Activated CD8-positive, alpha-beta memory T cell treated with anti-CD3 and anti-CD28 coated beads, Interleukin-2, amount 50 U/mL, for 24 hours (primary cell): ENCODE results near the gene CDC42EP4.

ENCODE experiments used
- DNase-seq: peaks from one replicate; pipeline ENCODE4 v3.0.0-alpha.2; 2020; ENCODE audit errors: extremely low read depth

The CDC42EP4 gene

GRCh38 chr17:73300392-73300791 lies 11.4 kb downstream of the CDC42EP4 start:
- no peak for DNase-seq

GRCh38 chr17:73297934-73298861 lies 13.6 kb downstream of the CDC42EP4 start:
- DNase-seq: no peak

- DNase-seq: no peak
Measured at GRCh38 chr17:73293480-73293911, 18.3 kb downstream of the CDC42EP4 start.

GRCh38 chr17:73293031-73293430 lies 18.8 kb downstream of the CDC42EP4 start:
- no peak for DNase-seq

- DNase-seq: no peak
Measured at GRCh38 chr17:73292031-73292531, 19.7 kb downstream of the CDC42EP4 start.

GRCh38 chr17:73291260-73291801 lies 20.5 kb downstream of the CDC42EP4 start:
- no peak for DNase-seq

- no peak for DNase-seq
Measured at GRCh38 chr17:73290399-73291259, 21.2 kb downstream of the CDC42EP4 start.

- no peak for DNase-seq
Measured at GRCh38 chr17:73289549-73290254, 22.1 kb downstream of the CDC42EP4 start.

- DNase-seq: no peak
Measured at GRCh38 chr17:73288534-73289302, 23.1 kb downstream of the CDC42EP4 start.

GRCh38 chr17:73286863-73287296 lies 24.9 kb downstream of the CDC42EP4 start:
- DNase-seq: no peak

- no peak for DNase-seq
Measured at GRCh38 chr17:73285916-73286862, 25.6 kb downstream of the CDC42EP4 start.

- no peak for DNase-seq
Measured at GRCh38 chr17:73285603-73285908, 26.2 kb downstream of the CDC42EP4 start.

GRCh38 chr17:73284906-73285602 lies 26.7 kb downstream of the CDC42EP4 start:
- DNase-seq: no peak

GRCh38 chr17:73284354-73284753 lies 27.4 kb downstream of the CDC42EP4 start:
- DNase-seq: no peak

- no peak for DNase-seq
Measured at GRCh38 chr17:73283841-73284282, 27.9 kb downstream of the CDC42EP4 start.

GRCh38 chr17:73283250-73283649 lies 28.6 kb downstream of the CDC42EP4 start:
- DNase-seq: no peak

GRCh38 chr17:73282629-73283028 lies 29.2 kb downstream of the CDC42EP4 start:
- DNase-seq: no peak

- no peak for DNase-seq
Measured at GRCh38 chr17:73281928-73282327, 29.9 kb downstream of the CDC42EP4 start.

- DNase-seq: no peak
Measured at GRCh38 chr17:73280191-73280590, 31.6 kb downstream of the CDC42EP4 start.
